Gastrocnemius medialis (tissue), 4 donors: Measurements from ENCODE around the gene OPCML.

Experiments
- CTCF ChIP-seq, 5 experiments: fragments of 450-650 bp in 3 of 5; fragments of 200-600 bp in 2 of 5; sonication (generic) in 2 of 5; IDR thresholded peaks in 4 of 5; conservative IDR thresholded peaks in 1 of 5; 1 replicate in 4 of 5; 2 replicates in 1 of 5; pipeline ENCODE4 v1.5.1; 2016 to 2019; ENCODE audit warnings: antibody characterized with exemption in 5 of 5, mild to moderate bottlenecking in 3 of 5, moderate library complexity in 3 of 5
- POLR2A ChIP-seq, 2 donors: fragments of 450-650 bp; IDR thresholded peaks; one replicate each; pipeline ENCODE4 v1.6.1; 2017; ENCODE audit warnings: antibody characterized with exemption in 2 of 2, mild to moderate bottlenecking in 2 of 2, moderate library complexity in 2 of 2

DNA sequence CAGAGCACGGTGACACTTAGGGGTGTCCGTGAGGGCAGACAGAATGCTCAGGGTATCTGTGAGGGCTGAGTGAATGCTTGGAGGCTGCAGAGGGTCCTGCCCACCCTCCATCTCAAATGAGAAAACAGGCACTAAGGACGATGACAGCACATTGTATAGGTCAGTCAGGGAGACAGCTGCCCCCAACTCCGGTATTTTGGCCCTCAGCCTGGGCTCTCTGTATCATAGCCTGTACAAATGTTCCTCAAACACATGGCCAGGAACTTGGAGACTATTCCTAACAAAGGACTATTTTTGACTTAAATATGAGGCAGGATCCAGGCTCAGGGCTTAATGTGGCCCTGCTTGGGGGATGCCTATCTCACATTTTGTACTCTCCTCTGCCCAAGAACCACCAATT, 145.4 kb downstream of the OPCML start:
- TF ChIP-seq CTCF (IDR thresholded peaks at IDR 0.05 in 4 of 5, conservative IDR thresholded peaks at IDR 0.05 in 1 of 5) = no peak
- no peak for TF ChIP-seq POLR2A (IDR thresholded peaks at IDR 0.05)
